HuH-7.5 (cell line): ENCODE results near the gene CREB3L4.

Source experiments
- DNase-seq: peaks from one replicate; pipeline ENCODE4 v3.0.0; 2011; ENCODE audit warnings: low spot score

Gene CREB3L4

DNA sequence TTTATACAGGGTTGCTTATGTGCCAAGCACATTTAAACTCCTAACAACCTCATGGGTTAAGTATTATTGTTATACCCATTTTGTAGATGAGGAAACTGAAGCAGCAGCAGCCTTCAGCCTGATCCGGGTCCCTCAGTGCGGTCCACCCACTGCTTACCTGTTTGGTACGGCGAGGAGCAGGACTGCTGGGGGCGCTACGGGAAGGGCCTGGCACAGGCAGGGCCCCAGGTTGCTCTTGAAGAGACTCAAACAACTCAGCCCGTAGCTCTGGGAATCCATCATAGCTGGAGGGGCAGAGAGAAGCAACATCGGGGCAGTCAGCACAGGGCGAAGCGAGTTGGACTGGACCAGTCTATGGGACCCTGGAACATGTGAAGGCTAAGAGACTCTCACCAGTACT, 30.4 kb upstream of the CREB3L4 start:
- DNase-seq = no peak

DNA sequence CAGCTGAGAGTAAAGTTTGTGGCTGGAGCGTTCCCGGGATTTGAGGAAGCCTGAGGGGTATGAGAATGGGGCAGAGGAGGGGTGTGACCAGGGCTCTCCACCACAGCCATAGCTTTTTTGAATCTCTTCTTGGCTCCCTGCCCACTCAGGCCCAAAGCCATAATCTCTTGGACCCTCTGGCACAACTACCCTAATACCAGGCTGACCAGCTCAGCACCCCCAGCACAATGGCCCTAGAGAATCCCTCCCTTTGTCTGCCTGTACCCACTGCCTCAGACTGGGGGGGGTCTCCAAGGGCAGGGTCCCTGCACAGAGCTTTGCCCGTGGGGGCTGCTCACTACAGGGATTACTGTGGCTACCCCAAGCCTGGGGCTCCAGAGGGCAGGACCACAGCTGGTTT, 28.7 kb upstream of the CREB3L4 start:
- no peak for DNase-seq

DNA sequence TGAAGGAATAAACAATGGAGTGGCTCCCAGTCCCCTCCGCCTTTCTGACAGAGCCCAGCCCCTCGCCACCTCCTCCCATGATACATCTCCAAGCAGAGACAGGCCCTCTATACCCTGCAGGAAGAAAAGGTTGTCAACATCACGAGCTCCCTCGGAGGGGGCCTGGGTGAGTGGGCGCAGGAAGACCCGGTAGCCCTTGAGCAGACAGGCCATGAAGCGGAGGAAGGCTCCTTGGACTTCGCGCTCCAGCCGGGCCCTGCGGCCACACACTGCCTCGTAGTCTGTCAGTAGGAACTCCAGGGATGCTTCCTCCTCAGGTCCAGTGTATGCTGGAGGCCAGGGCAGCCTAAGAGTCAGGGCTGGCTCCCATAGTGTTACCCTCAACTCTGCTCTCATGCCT, 28.2 kb upstream of the CREB3L4 start:
- DNase-seq = no peak

DNA sequence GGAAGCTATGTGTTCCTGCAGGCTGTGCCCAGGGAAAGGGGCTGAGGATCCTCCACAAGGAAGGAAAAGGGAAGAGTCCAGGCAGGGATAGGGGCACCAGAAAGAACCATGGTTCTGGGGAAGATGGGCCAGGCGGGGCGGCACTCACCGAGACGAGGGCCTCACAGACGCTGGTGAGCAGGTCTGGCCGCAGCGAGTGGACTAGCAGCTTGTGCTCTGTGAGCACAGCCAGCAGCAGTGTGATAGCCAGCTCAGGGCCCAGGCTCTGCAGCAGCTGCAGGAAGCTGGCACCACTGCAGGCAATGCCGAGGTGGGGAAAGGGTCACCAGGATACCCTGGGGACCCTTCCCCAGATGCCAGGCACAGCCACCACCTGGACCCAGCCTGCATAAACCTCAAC, 26.9 kb upstream of the CREB3L4 start:
- no peak for DNase-seq

DNA sequence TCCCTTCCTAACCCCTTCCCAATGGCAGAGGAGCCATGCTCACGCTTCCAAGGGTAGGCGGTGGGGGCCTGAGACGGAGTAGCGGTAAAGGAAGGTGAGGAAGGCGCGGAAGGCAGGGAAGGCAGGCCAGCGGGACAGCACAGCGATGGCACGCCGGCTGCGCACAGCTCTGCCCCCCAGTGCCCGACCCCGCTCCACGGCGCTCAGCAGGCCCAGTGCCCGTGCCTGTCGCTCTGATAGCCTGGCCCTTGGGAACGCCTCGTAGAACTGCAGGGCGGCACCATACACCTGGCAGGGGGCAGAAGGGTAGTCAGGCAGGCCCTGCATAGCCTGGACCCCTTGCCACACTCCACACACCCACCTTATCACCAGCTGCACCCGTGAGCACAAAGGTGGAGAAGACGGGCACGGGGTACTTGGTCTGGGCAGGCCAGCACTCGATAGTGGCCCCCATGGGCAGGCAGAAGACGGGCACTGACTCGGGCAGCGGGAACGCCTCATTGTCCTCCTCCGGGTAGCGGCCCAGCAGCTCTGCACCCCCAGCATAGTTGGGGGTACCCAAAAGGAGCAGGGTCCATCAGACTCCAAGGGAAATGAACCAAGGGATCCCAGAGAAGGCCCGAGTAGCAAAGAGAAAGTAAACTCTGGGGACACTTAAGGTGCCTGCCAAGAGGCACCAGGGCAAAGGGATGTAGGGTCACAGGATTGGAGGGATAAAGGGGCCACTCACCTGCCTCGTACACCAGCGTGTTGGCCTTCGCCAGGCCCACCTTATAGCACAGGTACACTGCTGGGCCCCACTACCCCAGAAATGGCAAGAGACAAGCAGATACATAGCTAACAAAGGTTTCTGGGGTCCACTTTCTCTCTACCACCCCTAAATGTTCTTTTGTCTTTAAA, 25.6 kb upstream of the CREB3L4 start:
- DNase-seq = no peak

DNA sequence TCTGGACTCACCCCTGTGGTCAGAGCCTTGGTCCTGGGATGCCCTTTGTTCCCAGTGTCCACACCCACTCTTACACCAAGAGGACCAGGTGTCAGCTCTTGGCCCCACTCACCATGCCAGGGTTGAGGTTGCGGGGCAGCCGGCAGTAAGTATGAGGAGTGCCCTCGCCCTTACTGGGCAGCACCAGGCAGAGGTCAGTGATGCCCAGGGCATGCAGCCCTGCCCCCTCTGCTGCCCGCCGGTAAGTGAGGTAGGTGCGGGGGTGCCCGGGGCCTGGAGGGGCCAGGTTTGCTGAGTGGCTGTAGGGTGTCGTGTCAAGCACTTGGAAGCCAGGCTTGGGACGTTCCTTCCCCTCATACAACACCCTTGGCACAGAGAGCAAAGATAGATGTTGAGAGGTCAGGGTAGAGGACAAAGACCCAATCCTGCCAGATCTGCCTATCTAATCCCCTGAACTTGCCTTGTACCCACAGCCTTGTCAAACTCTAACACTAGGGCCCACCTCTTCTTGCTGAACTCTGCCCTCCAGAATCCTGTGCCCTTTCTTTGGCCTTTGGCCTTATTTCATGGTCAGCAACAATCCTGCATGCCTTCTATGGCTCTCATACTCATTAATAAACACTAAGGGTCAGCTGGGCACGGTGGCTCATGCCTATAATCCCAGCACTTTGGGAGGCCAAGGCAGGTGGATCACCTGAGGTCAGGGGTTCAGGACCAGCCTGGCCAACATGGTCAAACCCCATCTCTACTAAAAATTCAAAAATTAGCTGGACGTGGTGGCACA, 24.7 kb upstream of the CREB3L4 start:
- no peak for DNase-seq

DNA sequence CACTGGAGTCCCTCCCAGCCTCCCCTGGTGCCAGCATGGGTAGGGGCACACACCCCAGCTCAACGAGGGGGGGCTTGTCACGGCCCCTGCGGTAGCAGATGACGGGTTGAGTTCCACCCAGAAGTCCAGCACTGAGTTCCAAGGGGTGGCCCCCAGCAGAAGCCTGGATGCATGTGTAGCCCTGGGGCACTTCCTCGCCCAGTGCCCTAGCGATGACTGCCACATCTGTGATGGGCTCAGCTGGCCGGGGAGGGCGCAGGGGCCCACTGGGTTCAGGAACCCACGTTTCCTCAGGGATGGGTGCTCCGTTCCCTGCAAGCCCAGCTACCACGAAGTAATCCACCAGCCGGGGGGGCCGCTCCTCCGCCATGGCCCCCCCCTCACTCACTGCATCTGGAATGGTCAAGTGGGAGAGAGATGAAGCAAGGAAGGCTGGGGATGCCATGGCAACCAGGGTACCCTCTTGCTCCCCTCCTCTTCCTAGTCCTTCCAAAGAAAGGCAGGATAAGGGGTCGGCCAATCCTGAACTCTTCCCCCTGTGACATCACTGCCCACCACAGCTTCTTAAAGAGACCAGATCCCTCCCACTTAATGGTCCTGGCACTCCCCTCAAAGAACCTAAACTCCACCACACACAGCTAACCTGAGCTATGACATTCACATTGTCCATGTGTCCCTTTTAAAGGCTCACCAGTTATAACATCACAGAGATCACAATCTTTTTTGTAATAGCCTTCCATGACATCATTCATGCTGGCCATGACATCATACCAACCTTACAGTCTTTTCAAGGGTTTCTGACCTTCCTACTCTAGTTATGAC, 23.5 kb upstream of the CREB3L4 start:
- DNase-seq = no peak

DNA sequence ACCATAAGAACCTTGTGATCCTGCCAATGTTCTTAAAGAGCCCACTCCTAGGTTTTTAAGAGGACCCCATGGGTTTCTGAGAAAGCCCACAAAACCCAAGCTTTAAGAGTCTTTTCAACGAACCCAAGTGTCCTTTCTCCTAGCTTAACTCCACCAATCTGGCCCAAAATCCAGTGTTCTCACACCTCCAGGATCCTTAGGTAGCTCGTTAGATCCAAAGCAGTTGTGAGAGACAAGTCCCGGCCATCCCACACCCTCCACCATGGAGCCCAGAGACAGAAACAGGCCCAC, 22.9 kb upstream of the CREB3L4 start:
- no peak for DNase-seq

DNA sequence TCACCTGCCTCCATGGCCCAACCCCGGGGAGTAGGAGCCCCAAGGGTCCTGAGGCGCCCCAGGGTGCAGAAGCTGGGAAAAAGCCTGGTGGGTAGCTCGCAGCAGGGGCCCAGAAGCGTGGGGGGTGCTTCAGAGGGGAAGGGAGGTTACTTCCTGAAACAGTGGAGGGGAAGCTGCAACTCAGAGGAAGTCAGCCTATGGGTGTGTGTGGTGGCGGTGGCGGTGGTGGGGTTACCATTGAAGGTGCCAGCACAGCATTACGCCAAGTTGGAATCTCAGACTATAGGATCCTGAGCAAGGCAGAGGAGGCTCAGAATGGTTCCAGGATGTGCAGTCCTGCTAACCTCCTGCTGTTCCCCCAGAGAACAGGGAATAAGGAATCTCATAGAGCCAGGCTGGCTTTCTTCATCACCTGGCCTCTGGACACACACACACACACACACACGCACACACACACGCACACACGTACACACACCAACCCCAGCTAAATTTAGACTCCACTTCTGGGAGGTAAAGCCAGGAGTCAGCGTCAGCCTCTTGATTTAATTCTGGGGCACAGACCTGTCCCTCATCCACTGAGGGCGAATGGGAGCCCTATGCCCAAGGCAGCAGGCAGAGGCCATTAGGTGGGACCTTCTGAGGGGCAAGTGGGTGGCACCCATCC, 22.4 kb upstream of the CREB3L4 start:
- DNase-seq = no peak

DNA sequence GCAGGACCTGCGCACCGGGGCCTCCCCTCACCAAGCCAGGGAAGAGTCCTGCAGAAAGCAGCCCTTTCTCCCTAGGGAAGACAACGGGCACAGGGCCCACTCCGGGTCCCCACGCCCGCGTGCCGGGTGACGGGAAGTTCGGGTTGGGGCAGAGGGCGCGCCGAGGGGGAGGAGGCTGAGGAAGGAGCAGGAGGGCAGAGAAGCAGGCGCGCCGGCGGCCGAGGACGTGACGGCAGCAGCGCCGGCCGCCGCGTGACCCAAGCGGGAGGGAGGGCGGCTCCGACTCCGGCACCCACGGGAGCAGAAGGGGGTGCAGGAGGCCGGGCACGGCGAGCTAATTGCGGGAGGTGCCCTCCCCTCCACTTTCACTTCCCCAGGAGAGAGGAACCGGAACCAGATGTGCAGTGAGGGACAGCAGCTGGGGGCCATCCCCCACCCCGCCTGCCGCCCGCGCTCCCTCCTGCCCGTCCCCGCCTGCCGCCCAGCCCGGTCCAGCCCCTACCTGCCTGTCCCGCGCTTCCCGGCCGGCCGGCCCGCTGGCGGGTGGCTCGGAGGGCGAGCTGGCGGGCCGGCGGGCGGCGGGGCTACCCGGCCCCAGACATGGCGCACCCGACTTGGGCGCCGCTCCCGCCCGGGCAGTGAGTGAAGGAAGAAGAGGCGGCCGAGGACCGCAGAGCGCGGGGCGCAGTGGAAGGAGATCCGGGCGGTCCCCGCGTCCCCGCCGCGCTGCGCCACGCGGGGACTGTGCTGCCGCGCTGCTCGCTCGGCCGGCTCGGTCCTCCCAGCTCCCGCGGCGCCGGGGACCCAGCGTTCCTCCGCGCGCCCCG, 21.7 kb upstream of the CREB3L4 start:
- peak; percentile 83 for DNase-seq

DNA sequence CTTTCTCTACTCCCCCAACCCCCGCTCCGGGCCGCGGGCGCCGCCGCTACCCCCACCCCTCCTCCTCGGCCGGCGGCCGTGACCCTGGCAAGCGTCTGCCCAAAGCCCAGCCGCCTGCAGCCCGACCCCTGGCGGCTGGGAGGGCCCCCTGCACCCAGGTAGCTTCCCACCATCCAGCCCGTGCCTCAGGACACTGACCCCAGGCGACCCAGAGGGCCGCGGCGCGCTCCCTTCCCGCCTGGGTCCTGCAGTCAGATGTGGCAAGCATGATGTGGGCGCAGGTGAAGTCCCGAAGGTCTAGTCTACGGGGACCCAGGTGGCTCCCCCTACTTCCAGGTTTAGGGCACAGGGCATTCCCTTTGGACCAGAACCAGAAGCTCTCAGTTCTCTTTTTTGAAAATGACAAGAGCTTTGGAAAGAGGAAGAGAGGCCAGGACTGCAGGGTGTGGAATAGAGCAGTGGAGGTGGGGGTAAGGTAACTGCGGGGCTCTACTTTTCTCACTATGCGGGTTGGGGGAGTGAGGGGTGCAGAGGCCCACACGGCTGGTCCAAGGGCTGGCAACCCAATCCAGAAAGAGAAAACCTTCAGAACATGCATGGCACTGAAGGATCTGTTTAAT, 21.0 kb upstream of the CREB3L4 start, which contains the start of gene DENND4B:
Gene DENND4B, minus strand, starts transcription at position 97 of the 620 bp plus-strand sequence. CDS start 2,344 bp downstream, outside the sequence.
- peak; percentile 100 for DNase-seq

DNA sequence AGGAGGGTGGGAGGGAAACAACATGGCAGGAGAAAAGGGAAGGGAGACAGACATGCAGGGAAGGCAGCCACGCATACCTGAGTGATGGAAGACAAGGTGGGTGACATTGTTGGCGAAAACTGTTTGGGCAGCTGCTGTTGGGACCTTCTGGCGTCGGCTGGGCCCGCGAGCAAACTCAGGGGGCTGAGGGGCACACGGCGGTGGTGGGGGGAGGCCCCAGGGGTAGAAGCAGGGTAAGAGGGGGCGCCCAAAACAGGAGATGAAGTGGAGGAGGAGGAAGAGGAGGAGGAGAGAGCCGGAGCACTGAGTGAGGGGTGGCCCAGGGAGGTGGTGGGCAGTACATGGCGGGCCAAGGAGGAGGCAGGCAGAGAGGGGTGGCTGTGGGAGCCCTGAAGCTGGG, 16.5 kb upstream of the CREB3L4 start:
- no peak for DNase-seq

DNA sequence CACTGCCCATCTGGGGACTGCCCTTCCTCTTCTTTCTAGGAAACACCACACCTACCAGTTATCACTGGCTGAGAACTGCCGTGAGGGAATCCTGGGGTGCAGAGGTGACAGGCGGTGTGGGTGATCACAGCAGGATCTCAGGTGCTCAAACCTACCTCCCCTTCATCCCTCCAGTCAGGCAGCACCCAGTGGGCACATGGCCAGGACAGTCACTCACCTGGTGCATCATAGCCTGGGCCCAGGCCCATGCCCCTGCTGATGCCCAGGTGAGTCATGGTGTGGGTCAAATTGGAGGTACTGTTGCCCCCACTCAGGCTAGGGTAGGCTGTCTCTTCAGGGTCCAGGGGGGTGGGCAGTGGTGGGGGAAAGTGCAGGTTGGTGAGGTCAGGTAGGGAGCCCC, 15.9 kb upstream of the CREB3L4 start:
- no peak for DNase-seq

DNA sequence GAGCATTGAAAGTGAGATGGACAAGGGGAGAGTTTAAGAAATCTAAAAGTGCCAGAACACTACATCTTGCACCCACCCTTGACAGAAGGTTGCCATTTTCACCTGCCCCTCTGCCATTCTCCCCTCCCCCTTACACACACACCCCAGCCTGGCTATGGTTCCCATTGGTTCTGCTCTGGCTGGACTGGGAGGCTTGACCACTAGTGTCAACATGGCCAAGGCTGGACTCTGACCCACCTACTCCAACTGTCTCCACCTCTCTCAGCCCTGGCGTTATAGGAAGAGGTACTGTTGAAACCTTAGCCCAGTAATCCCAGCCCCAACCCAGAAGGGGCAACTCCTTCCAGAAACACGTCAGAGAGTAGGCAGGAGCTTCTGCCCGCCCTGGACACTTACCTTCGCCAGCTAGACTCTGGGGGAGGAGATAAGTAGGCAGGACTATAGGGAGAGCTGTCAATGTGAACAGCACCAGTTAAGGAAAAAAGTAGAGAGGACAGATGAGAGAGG, 13.8 kb upstream of the CREB3L4 start:
- DNase-seq = peak; percentile 89

DNA sequence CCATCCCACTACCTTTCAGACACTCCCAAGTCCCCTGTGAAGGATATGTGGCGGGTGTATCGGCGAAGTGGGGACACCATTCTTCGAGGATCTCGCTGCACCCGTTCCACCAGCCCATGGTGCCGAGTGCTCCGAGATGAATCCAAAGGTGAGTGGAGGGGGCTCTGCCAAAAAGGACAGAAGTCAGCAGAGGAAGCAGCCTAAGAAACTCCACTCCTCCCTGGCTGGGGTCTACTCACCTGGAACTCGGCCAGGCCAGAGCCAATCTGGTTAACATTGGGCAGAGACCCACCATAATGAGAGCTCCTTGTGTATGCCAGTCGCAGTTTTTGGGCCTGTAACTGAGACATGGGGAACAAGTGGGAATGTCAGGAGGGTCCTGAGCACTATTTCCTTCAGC, 12.9 kb upstream of the CREB3L4 start:
- DNase-seq = no peak

DNA sequence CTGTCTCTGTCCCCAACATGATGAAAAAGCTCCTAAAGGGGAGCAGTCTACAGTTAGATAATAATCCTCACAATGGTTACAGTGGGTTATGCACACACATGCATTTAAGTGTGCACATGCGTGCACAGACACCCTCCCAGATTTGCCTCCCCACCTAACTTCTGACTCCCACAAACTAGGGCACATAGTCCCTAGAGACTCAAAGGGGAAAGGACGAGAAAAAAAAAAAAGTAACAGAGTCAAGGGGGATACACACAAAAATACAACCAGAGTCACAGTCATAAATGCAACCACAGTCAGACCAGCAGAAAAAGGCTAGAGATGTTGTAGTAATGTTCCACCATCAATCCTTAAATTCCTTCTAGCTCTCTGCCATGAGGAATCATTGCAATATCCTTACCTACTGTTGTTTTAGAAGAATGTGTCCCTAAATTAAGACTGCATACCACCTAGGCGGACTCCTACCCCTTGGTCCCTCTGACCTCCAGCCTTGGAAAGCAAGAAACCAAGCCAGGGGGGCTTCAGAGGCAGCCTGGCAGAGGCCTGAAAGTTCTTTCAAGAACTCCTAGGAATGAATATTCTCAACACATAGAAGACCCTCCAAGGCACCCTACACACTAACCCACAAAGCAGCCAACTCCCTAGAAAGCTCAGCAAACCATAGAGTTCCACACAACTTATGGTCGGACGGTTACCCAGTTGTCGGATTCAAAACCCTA, 10.5 kb upstream of the CREB3L4 start:
- no peak for DNase-seq

DNA sequence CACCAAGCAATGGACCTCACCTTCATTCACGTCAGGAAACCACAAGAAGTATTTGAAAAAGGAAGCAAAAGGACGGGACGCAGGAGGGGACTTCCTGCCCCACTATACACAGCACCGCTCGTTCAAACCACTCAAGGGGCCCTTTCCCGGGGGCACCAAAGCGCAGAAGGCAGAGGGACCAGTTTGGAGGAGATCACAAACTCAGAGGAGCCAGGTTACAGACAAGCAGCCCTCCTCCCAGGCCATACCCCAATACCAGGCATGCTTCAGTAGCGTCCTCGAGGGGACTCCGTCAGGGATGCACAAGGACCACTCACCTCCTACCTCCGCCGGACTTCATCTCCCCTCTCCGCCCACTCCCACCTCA, 10.0 kb upstream of the CREB3L4 start:
- DNase-seq = no peak

DNA sequence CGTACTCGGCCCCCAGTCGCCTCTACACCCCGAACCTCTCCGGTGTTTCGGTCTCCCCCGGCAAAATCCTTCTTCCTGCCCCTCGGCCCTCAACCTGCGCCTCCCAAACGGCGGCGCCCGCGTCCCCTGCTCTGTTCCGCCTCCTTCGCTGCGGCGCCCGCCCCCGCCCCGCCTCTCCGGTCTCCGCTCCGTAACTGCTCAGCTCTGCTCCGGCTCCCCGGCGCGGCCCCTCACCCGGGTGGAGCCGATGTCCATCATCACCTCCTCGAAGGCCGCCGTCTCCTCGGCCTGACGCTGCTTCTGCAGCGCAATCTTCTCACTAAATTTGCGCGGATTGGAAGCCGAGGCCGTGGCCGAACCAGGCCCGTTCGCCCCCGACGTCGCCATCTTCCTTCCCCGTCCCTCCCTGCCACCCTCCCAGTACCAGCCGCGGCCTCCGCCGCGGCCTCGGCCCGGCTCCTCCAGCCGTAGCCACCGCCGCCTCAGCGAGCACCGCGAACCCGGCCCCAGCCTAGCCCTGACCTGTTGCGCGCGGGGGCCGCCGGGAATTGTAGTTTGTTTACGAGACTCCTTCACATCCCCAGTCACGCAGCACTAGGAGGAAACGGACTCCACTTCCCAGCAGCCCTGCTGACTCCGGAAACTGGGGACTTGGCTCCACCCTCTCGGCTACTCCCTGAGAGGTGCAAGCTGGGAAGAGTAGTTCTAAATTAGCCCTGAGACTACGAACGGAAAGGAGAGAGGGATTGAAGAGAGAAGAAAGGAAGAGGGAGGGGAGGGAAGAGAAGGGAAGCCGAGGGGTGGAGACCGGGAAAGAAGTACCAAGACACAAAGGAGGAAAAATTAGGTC, 9.4 kb upstream of the CREB3L4 start, which contains the start of gene CRTC2:
Gene CRTC2, minus strand, starts transcription at position 502 of the 850 bp plus-strand sequence. Its CDS starts 115 bp downstream, at position 387.
- peak; percentile 99 for DNase-seq

DNA sequence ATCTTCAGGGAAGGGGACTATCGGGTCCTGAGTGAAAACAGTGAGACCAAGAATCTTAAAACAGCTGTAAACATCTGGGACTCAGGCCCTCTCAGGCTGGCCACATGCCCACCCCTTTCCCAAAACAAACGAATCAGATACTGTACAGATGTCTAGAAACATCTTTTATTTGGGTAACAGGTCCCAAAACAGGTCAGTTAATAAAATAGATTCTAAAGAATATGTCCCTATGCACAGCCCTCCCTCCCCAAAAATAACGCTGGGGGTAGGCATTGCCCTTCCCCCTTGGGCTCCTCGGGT, 8.8 kb upstream of the CREB3L4 start:
- DNase-seq = no peak
